SK-N-SH (cell line): ENCODE measurements around the gene ZNF280A. TPM values are rescaled to one million over a fixed set of nuclear protein-coding genes. Genes with fewer than 3 reads are reported as not detected.

ENCODE experiments used
- CTCF ChIA-PET: fragments of 300-600, 350-600 bp; formaldehyde crosslinking; extraction: SDS; loops from one replicate; lab custom pipeline; 2021; lab: Yijun Ruan, JAX
- POLR2A ChIA-PET: fragments of 350-600 bp; sonication (Branson Sonifier 250); formaldehyde crosslinking; extraction: SDS; loops from one replicate; lab custom pipeline; 2020; ENCODE audit warnings: antibody characterized with exemption, inconsistent platforms; lab: Yijun Ruan, JAX
- DNase-seq: peaks from one replicate; pipeline ENCODE4 v3.0.0; 2012
- H2AFZ ChIP-seq: fragments of 200-600 bp; sonication (generic); 2 replicates; pipeline ENCODE4 v1.8.1; 2016; ENCODE audit warnings: antibody characterized with exemption, mild to moderate bottlenecking, low read depth
- H3F3A ChIP-seq: fragments of 200-600 bp; sonication (generic); replicated peaks from 2 replicates; pipeline ENCODE3; 2016; ENCODE audit warnings: antibody characterized with exemption, mild to moderate bottlenecking; ENCODE audit not compliant: insufficient read depth
- H3K27ac ChIP-seq, 2 experiments: fragments of 200-500 bp in 1 of 2; fragments of 200-600 bp in 1 of 2; sonication (Bioruptor generic) in 1 of 2; sonication (generic), shearing (Covaris generic) in 1 of 2; 2 replicates each; pipeline versions ENCODE4 v1.5.1 to v1.6.1; 2014 to 2016; ENCODE audit warnings: low read depth in 2 of 2, inconsistent platforms in 1 of 2, low read length in 1 of 2, mild to moderate bottlenecking in 1 of 2, mixed read lengths in 1 of 2
- H3K27me3 ChIP-seq: fragments of 200-600 bp; sonication (generic), shearing (Covaris generic); 2 replicates; pipeline ENCODE4 v1.6.1; 2016; ENCODE audit warnings: mixed run types; ENCODE audit not compliant: insufficient read depth
- H3K36me3 ChIP-seq, 2 experiments: fragments of 200-500 bp in 1 of 2; fragments of 200-600 bp in 1 of 2; sonication (Bioruptor generic) in 1 of 2; sonication (generic) in 1 of 2; replicated peaks in 1 of 2; 2 replicates each; pipeline versions ENCODE3 to v1.5.1; 2014 to 2016; ENCODE audit warnings: low read length in 1 of 2, mild to moderate bottlenecking in 1 of 2; ENCODE audit not compliant: insufficient read depth in 2 of 2, control insufficient read depth in 1 of 2
- H3K4me1 ChIP-seq, 2 experiments: fragments of 200-500 bp in 1 of 2; fragments of 200-600 bp in 1 of 2; sonication (Bioruptor generic) in 1 of 2; sonication (generic), shearing (Covaris generic) in 1 of 2; 2 replicates each; pipeline versions ENCODE4 v1.5.1 to v1.6.1; 2014 to 2016; ENCODE audit warnings: low read depth in 1 of 2, low read length in 1 of 2, mixed run types in 1 of 2; ENCODE audit not compliant: insufficient read depth in 2 of 2, control insufficient read depth in 1 of 2
- H3K4me2 ChIP-seq: fragments of 200-600 bp; sonication (generic), shearing (Covaris generic); 2 replicates; pipeline ENCODE4 v1.6.1; 2017; ENCODE audit warnings: mixed run types
- H3K4me3 ChIP-seq, 2 experiments: fragments of 200-500 bp in 1 of 2; fragments of 200-600 bp in 1 of 2; sonication (Bioruptor generic) in 1 of 2; sonication (generic), shearing (Covaris generic) in 1 of 2; 2 replicates each; pipeline versions ENCODE4 v1.5.1 to v1.8.1; 2014 to 2016; ENCODE audit warnings: low read depth in 2 of 2, inconsistent platforms in 1 of 2, low read length in 1 of 2, mild to moderate bottlenecking in 1 of 2, mixed read lengths in 1 of 2, moderate library complexity in 1 of 2
- H3K79me2 ChIP-seq: fragments of 200-600 bp; sonication (generic); 2 replicates; pipeline ENCODE4 v1.8.1; 2017; ENCODE audit warnings: mild to moderate bottlenecking; ENCODE audit not compliant: insufficient read depth
- H3K9ac ChIP-seq: fragments of 200-600 bp; sonication (generic); 2 replicates; pipeline ENCODE4 v1.6.1; 2017; ENCODE audit warnings: mixed run types
- H3K9me2 ChIP-seq: fragments of 200-600 bp; sonication (generic); 2 replicates; pipeline ENCODE4 v1.6.1; 2017; ENCODE audit warnings: mixed run types
- H3K9me3 ChIP-seq: fragments of 200-600 bp; sonication (generic); 2 replicates; pipeline ENCODE4 v1.6.1; 2017; ENCODE audit warnings: mixed run types, mild to moderate bottlenecking, moderate library complexity
- H4K20me1 ChIP-seq: fragments of 200-600 bp; sonication (generic); 2 replicates; pipeline ENCODE4 v1.6.1; 2017; ENCODE audit warnings: mild to moderate bottlenecking, mixed run types; ENCODE audit not compliant: insufficient read depth
- CHD2 ChIP-seq: fragments of 150-350 bp; IDR thresholded peaks from 2 replicates; pipeline ENCODE4 v1.6.1; 2018; ENCODE audit warnings: low read length; ENCODE audit not compliant: partially characterized antibody
- ELF1 ChIP-seq: IDR thresholded peaks from 2 replicates; pipeline ENCODE4 v1.4.0; 2012
- EP300 ChIP-seq, 2 experiments: IDR thresholded peaks; 2 replicates each; pipeline versions ENCODE4 v1.4.0 to v1.6.1; 2012; ENCODE audit warnings: borderline replicate concordance in 1 of 2, low read depth in 1 of 2, low read length in 1 of 2
- FOXJ3 ChIP-seq: sonication (generic); formaldehyde crosslinking; IDR thresholded peaks from 2 replicates; pipeline ENCODE4 v1.5.1; 2020; ENCODE audit warnings: mild to moderate bottlenecking, missing genetic modification reagents
- JUND ChIP-seq: IDR thresholded peaks from 2 replicates; pipeline ENCODE4 v1.4.0; 2012
- MXI1 ChIP-seq: IDR thresholded peaks from 2 replicates; pipeline ENCODE4 v1.6.1; 2012; ENCODE audit warnings: mild to moderate bottlenecking, low read depth, low read length, improper control_type of control experiment
- RFX5 ChIP-seq: IDR thresholded peaks from 2 replicates; pipeline ENCODE4 v1.6.1; 2012; ENCODE audit warnings: mild to moderate bottlenecking, improper control_type of control experiment, low read length
- YY1 ChIP-seq: IDR thresholded peaks from 2 replicates; pipeline ENCODE4 v1.4.0; 2012; ENCODE audit warnings: low read depth, mild to moderate bottlenecking
- WGBS: methylation state at CpG from one replicate; pipeline ENCODE4 v1.1.6; 2017; ENCODE audit warnings: low lambda C conversion rate; 5-methylcytosine and 5-hydroxymethylcytosine counted together
- polyA plus RNA-seq, 3 experiments: library from polyadenylated mRNA; depleted of rRNA; stranded (reverse); fragments of >200 nt; gene quantifications; 2 replicates each; pipeline ENCODE4 v1.2.3, GENCODE V29; 2012
- TF ChIP-seq, protein P1 (sequence below): IDR thresholded peaks from 2 replicates; pipeline ENCODE4 v1.4.0; 2012; ENCODE audit warnings: low read depth, borderline replicate concordance
- TF ChIP-seq, protein P2 (sequence below): fragments of 200-600 bp; sonication (generic); IDR thresholded peaks from 2 replicates; pipeline ENCODE4 v1.6.1; 2017; ENCODE audit warnings: antibody characterized with exemption, mild to moderate bottlenecking, moderate library complexity

ZNF280A gene
- polyA plus RNA-seq, 1 of the 3 experiments (the other 2 are of a cell fraction), result not detected

- Histone ChIP-seq H3K27ac (no peak overlapping the region), H3K36me3 (peaks cover 28 to 31% of the 10 kb centered on the region in 2 experiments), H4K20me1 (no peaks in the 10 kb centered on the region), H3K9ac (no peak overlapping the region), H3K27me3 (no peaks in the 10 kb centered on the region), H3K9me2 (no peaks in the 10 kb centered on the region), H3K79me2 (no peaks in the 10 kb centered on the region), H3K9me3 (no peaks in the 10 kb centered on the region), H2AFZ (no peak overlapping the region), H3K4me3 (no peak overlapping the region), H3K4me2 (no peak overlapping the region), H3F3A (no peaks in the 10 kb centered on the region), H3K4me1 (no peaks in the 10 kb centered on the region)
- 96% methylated on average over 6 of the region's 6 CpGs for WGBS
- no peak for DNase-seq
- TF ChIP-seq, protein P1, sequence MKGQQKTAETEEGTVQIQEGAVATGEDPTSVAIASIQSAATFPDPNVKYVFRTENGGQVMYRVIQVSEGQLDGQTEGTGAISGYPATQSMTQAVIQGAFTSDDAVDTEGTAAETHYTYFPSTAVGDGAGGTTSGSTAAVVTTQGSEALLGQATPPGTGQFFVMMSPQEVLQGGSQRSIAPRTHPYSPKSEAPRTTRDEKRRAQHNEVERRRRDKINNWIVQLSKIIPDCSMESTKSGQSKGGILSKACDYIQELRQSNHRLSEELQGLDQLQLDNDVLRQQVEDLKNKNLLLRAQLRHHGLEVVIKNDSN, result no peak
- TF ChIP-seq CHD2 (no peak), ELF1 (no peak), MXI1 (no peak), JUND (no peak), FOXJ3 (CRISPR knock-in tag) (no peak)
- ChIA-PET CTCF (interaction anchor here (0.6 to 4.0 kb wide), 9 partner anchors 9 to 472 kb away, joined by 3 to 13 read pairs (median 3); partner anchors contain the start of gene ZNF280B), POLR2A (no interaction called here)
Measured at GRCh38 chr22:22487059-22487458, 33.0 kb downstream of the ZNF280A start.

- no peak for DNase-seq
- Histone ChIP-seq H4K20me1 (no peaks in the 10 kb centered on the region), H3K9me2 (no peaks in the 10 kb centered on the region), H3K9me3 (no peaks in the 10 kb centered on the region), H3K4me1 (no peaks in the 10 kb centered on the region), H2AFZ (no peak overlapping the region), H3F3A (no peaks in the 10 kb centered on the region), H3K79me2 (no peaks in the 10 kb centered on the region), H3K27ac (no peak overlapping the region), H3K36me3 (peaks cover 23 to 24% of the 10 kb centered on the region in 2 experiments), H3K4me3 (no peak overlapping the region), H3K9ac (no peak overlapping the region), H3K27me3 (no peaks in the 10 kb centered on the region), H3K4me2 (no peak overlapping the region)
- ChIA-PET POLR2A (no interaction called here), CTCF (interaction anchor here (0.9 to 4.0 kb wide), 9 partner anchors 10 to 457 kb away, joined by 3 to 13 read pairs (median 4); partner anchors contain the start of genes PRAME and ZNF280B)
- TF ChIP-seq YY1, result no peak
- TF ChIP-seq, protein P2, sequence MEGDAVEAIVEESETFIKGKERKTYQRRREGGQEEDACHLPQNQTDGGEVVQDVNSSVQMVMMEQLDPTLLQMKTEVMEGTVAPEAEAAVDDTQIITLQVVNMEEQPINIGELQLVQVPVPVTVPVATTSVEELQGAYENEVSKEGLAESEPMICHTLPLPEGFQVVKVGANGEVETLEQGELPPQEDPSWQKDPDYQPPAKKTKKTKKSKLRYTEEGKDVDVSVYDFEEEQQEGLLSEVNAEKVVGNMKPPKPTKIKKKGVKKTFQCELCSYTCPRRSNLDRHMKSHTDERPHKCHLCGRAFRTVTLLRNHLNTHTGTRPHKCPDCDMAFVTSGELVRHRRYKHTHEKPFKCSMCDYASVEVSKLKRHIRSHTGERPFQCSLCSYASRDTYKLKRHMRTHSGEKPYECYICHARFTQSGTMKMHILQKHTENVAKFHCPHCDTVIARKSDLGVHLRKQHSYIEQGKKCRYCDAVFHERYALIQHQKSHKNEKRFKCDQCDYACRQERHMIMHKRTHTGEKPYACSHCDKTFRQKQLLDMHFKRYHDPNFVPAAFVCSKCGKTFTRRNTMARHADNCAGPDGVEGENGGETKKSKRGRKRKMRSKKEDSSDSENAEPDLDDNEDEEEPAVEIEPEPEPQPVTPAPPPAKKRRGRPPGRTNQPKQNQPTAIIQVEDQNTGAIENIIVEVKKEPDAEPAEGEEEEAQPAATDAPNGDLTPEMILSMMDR, result no peak
- TF ChIP-seq EP300 (IDR thresholded peaks at IDR 0.05; ENCODE audit: borderline replicate concordance in 1 of 2, low read depth in 1 of 2, low read length in 1 of 2), result no peak
- TF ChIP-seq RFX5, result no peak
- 98% methylated on average over 3 of the region's 4 CpGs for WGBS
Measured at GRCh38 chr22:22486132-22486899, 33.8 kb downstream of the ZNF280A start.
